ENCODE results near the gene CPNE4. TPM values are rescaled to one million over a fixed set of nuclear protein-coding genes. Genes with fewer than 3 reads are reported as not detected.

The CPNE4 gene
- total RNA-seq, 2 donors from 2014 or later = 0.16 TPM; not detected in 1

DNA sequence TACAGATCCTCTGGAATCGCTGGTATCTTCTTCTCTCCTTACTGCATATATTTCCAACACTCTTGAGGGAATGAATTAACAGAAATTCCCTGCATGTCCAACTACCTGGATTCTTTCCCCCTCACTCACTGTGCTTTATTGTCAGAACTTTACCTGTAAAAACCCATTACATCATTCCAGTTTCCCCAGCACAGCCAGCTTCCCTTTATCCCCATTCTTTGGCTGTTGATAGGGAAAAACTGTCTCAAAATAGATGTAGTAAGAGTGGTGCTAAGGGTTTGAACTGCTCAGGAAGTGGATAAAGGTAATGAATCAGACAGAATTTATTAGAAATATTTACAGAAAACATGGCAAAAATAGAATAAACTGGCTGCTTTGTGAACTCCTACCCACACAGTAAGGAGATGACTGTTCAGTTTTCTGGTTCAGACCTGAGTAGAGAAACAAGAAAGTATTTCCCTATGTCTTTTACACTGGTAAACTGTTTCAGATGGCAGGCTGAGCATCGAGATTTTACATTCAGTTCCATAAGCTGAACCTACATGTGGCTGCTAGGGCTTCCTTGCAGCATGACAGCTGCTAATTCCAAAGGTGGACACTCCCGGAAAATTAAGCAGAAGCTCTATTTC is 188.4 kb downstream of the CPNE4 start:
- H3K9me3 ChIP-seq = no peaks in the 10 kb centered on the region
- no peaks in the 10 kb centered on the region for H3K27me3 ChIP-seq
- intact Hi-C loops (cut with DNase I) = no loop called here
- no peak overlapping the region for H3K4me3 ChIP-seq
- TF ChIP-seq, protein P1, sequence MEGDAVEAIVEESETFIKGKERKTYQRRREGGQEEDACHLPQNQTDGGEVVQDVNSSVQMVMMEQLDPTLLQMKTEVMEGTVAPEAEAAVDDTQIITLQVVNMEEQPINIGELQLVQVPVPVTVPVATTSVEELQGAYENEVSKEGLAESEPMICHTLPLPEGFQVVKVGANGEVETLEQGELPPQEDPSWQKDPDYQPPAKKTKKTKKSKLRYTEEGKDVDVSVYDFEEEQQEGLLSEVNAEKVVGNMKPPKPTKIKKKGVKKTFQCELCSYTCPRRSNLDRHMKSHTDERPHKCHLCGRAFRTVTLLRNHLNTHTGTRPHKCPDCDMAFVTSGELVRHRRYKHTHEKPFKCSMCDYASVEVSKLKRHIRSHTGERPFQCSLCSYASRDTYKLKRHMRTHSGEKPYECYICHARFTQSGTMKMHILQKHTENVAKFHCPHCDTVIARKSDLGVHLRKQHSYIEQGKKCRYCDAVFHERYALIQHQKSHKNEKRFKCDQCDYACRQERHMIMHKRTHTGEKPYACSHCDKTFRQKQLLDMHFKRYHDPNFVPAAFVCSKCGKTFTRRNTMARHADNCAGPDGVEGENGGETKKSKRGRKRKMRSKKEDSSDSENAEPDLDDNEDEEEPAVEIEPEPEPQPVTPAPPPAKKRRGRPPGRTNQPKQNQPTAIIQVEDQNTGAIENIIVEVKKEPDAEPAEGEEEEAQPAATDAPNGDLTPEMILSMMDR (IDR thresholded peaks at IDR 0.05) = no peak
- no peaks in the 10 kb centered on the region for H3K4me1 ChIP-seq
- no peaks in the 10 kb centered on the region for H3K36me3 ChIP-seq
- H3K27ac ChIP-seq = no peak overlapping the region
- H3K9ac ChIP-seq (ENCODE audit: low read depth in 2 of 2, low read length in 2 of 2) = no peak overlapping the region
- DNase-seq = no peak

DNA sequence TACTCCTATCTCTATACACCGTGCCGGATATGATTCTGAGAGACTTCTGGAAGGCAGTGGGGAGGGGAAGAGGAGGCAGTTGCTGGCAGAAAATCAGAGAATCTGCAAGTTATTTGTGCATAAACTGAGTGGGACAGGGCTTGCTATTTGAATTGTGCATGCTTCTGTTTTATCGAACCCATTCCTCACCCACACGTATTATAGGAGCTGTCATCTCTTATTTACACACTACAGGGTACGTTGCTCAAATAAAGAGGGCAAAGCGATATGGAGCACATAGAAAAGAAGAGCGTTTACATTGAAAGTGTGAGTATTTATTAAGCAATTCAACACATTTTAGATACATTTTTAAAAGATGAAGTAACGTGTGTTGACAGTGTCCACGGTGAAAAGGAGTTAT is 191.6 kb downstream of the CPNE4 start:
- Histone ChIP-seq H3K9ac (ENCODE audit: low read depth in 2 of 2, low read length in 2 of 2) (no peak overlapping the region), H3K4me3 (no peak overlapping the region), H3K36me3 (no peaks in the 10 kb centered on the region), H3K4me1 (no peaks in the 10 kb centered on the region), H3K27ac (no peak overlapping the region), H3K27me3 (no peaks in the 10 kb centered on the region), H3K9me3 (no peaks in the 10 kb centered on the region)
- intact Hi-C loops (cut with DNase I) = no loop called here
- no peak for DNase-seq
- TF ChIP-seq, protein P1 (IDR thresholded peaks at IDR 0.05) = no peak

DNA sequence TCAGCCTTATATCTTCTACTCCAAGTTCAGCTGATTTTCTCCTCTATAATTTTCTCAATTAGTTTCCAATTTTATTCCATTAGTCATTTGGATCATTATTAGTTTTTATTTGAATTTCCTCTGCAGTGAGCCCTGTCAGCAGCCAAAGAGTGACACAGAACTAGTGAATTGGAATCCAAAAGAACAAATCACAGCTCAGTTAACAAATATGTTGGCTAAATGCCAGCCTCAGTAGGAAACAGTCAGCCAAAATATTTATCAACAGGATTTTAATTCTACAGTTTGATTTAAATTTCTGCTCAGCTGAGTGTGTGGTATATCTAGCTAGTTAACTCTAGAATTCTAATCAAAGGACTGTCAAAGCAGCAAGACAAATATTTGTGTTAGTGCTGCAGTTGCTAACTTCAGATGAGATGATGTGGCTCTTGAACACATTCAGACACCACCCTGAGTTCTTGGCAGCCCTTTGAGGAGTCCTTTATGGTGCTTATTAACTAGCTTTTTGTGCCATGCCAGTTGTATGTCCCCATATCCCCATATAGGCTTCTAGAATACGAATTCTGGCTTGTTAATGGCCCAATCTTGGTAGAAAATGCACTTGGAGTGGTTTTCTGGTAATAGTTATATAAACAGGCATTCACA is 194.5 kb downstream of the CPNE4 start:
- H3K27ac ChIP-seq = no peak overlapping the region
- H3K4me3 ChIP-seq = no peak overlapping the region
- no peaks in the 10 kb centered on the region for H3K4me1 ChIP-seq
- no peaks in the 10 kb centered on the region for H3K27me3 ChIP-seq
- no peak for DNase-seq
- no peaks in the 10 kb centered on the region for H3K36me3 ChIP-seq
- TF ChIP-seq, protein P1 (IDR thresholded peaks at IDR 0.05) = no peak
- intact Hi-C loops (cut with DNase I) = no loop called here
- H3K9ac ChIP-seq (ENCODE audit: low read depth in 2 of 2, low read length in 2 of 2) = no peak overlapping the region
- H3K9me3 ChIP-seq = no peaks in the 10 kb centered on the region

DNA sequence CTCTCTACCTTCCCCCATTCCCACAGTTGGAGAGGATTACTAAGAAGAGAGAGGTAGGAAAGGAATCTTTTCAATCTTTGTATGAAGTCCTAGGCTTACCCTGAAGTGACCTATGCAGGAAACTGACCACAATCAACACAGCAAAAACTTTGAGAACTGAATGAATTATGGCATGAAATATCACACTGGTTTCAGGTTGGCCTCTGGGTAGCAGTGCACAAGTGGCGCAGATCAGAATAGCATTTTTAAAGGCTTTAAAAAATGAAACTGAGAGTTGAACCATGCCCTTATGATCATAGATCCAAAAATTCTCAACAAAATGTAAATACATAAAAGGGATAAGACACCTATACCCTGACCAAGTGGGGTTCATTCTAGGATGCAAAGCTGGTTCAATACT is 198.9 kb downstream of the CPNE4 start:
- Histone ChIP-seq H3K4me3 (no peak overlapping the region), H3K4me1 (no peaks in the 10 kb centered on the region), H3K9ac (ENCODE audit: low read depth in 2 of 2, low read length in 2 of 2) (no peak overlapping the region), H3K9me3 (no peaks in the 10 kb centered on the region), H3K27ac (no peak overlapping the region), H3K36me3 (no peaks in the 10 kb centered on the region), H3K27me3 (no peaks in the 10 kb centered on the region)
- intact Hi-C loops (cut with DNase I) = no loop called here
- TF ChIP-seq, protein P1 (IDR thresholded peaks at IDR 0.05) = no peak
- no peak for DNase-seq

DNA sequence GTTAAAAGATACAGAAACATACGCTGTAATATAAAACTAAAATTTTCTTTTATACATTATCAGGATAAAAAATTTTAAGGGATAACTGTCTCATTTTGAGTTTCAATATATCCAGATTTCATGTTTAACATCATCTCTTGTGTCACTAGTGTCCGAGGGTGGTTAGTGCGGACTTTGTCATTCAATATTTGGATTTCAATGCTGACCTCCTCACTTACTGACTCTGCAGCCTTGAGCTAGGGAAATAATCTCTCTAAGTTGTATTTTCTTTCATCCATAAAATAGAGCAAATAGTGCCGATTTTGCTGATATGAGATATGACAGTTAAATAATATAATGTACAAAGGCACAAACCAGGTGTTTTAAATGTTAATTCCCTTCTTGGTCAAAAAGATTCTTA is 203.2 kb downstream of the CPNE4 start:
- TF ChIP-seq, protein P1 (IDR thresholded peaks at IDR 0.05) = no peak
- Histone ChIP-seq H3K4me3 (no peak overlapping the region), H3K9me3 (no peaks in the 10 kb centered on the region), H3K4me1 (no peaks in the 10 kb centered on the region), H3K27ac (no peak overlapping the region), H3K27me3 (no peaks in the 10 kb centered on the region), H3K9ac (ENCODE audit: low read depth in 2 of 2, low read length in 2 of 2) (no peak overlapping the region), H3K36me3 (no peaks in the 10 kb centered on the region)
- no peak for DNase-seq
- intact Hi-C loops (cut with DNase I) = no loop called here
